GM12801 (cell line): ENCODE data around the gene OSBP2.

Source experiments
- TF ChIP-seq, protein P1 (sequence below): IDR thresholded peaks from one replicate; pipeline ENCODE4 v1.5.1; 2011; ENCODE audit warnings: control low read depth; ENCODE audit not compliant: insufficient read length; ENCODE audit errors: extremely low read depth

Gene OSBP2

DNA sequence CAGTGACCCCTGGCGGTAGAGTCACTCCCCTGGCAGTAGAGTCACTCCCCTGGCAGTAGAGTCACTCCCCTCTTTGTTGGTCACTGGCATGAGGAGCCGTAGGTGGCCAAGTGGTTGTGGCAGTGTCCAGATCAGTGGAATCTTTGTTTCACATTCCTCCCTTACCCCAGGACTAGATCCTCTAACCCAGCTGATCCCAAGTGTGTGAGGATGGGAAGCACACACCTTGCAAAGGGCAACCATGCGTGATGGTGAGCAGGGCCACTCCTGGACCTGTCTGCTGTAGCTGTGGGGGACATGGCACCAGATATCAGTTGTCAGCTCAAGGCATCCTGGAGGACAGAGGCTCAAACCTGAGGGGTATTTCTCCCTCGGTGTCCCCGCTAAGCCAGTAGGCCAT, 37.8 kb downstream of the OSBP2 start:
- TF ChIP-seq, protein P1, sequence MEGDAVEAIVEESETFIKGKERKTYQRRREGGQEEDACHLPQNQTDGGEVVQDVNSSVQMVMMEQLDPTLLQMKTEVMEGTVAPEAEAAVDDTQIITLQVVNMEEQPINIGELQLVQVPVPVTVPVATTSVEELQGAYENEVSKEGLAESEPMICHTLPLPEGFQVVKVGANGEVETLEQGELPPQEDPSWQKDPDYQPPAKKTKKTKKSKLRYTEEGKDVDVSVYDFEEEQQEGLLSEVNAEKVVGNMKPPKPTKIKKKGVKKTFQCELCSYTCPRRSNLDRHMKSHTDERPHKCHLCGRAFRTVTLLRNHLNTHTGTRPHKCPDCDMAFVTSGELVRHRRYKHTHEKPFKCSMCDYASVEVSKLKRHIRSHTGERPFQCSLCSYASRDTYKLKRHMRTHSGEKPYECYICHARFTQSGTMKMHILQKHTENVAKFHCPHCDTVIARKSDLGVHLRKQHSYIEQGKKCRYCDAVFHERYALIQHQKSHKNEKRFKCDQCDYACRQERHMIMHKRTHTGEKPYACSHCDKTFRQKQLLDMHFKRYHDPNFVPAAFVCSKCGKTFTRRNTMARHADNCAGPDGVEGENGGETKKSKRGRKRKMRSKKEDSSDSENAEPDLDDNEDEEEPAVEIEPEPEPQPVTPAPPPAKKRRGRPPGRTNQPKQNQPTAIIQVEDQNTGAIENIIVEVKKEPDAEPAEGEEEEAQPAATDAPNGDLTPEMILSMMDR, result no peak

DNA sequence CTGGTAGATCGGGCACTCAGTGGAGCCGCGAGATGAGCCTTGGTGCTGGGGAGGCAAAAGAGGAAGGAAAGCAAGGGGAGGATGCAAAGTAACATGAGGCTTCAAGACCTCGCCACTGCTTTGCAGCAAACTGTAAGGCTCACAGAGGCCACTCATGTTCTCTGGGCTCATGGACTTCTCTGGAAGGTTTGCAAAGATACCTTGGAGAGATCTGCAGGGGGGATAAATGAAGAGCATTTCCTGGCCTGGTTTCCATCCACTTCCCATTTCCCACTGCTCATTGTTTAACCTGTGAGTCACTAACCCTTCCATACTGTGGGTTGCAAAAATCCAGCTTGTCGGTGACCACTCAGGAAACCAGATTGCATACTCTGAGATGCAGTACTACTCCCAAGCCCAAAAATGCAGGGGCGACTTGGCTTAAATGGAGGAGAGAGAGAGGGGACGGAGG, 38.5 kb downstream of the OSBP2 start:
- TF ChIP-seq, protein P1, result no peak

DNA sequence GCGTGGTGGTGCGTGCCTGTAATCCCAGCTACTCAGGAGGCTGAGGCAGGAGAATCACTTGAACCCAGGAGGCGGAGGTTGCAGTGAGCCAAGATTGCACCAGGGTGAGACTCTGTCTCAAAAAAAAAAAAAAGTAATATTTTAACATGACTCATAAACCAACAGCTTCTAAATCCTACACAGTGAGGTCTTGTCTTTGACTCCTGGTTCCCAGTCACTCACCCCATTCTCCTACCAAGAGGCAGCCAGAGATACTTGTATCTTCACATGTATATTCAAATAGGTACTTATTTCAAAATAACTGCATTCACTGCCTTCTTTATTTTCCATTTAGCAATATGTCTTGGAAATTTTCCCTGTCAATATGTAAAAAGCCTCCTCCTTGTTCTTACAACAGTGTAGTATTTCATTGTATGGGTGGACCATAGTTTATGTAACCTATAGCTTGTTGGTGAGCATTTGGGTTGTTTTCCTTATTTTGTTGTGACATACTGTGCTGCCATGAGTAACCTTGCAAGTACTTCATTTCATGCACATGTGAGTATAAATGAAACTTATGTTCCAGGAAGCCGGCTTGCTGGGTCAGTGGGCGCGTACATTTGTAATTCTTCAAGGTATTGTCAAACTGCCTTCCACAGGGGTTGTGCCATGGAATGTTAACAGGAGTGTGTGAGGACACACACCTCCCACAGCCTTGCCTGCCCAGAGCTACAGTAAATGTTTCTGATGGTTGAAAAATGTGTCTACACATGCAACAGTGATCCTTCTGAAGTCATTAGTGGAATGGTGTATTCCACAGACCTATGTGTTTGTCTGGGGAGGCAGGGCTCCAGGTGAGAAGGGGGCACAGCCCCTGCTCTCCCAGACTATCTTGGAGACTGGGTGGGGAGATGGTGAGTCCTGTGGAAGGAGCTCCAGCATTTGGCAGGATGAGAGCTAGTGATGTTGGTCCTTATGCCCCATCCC, 47.9 kb downstream of the OSBP2 start:
- TF ChIP-seq, protein P1, result no peak

DNA sequence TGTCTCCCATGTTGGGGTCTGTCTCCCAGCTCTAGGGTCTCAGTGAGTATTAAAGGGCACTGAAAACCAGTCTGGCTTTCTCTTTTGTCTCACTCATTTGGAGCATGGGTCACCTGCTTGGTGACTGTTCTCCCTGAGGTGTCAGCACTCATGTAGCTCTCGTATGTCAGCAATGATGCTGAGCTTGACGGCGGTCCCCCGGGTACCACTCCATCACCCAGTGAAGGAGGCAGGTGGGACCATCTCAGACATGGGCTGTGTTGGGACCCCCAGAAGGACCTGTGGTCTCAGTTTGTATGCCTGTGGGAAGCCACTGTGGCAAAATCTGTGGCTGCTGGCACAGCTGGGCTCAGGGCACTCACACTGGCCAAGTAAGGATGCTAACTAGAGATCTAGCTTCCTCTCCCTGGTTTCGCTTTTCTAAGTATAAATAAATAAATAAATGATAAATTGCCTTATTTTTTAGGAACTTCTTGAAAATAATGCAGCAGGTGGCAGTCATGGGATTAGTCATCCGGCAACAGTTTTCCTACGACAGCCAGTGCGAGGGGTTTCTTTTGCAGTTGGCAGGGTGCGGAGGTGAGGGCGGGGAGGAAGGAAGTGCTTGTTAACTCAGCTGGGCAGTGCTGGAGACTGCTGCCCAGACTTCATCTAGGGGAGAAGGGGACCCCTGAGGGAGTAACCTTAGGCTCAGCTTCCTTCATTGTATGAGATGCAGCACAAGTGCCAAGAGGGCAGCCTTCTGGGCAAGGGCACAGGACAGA, 48.8 kb downstream of the OSBP2 start:
- TF ChIP-seq, protein P1, result no peak

DNA sequence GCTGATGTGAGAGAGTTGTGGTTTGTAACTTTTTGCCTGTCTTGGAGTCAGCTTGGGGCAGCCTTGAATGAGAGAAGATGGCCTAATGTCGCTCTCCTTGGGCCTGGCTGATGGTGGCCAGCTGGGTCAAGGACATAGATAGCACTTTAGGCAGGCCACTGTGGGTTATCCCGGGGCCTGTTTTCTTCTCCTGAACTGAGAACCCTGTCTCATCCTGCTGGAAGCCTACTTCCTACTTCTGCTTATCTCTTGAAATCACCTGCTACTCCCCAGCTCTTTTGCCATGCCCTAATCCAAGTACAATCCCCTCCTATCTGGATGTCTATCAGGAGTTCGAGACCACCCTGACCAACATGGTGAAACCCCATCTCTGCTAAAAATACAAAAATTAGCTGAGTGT, 49.5 kb downstream of the OSBP2 start:
- TF ChIP-seq, protein P1, result no peak

DNA sequence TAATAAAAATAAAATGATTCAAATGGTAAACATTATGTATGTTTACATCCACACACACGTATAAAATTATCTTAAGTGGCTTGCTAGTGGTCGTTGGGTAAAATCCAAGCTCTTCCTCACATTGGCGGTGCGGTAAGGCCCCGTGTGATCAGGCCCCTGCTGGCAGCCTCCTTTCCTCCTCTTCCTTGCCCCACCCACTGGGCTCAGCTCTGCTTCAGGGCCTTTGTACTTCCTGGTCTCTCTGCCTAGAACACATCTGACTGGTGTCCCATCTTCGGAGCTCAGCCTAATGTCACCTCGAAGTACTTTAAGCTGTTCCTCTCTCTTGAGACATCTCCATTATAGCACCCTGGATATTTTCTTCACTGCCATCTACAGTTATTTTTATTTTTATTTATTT, 52.8 kb downstream of the OSBP2 start:
- TF ChIP-seq, protein P1, result no peak

DNA sequence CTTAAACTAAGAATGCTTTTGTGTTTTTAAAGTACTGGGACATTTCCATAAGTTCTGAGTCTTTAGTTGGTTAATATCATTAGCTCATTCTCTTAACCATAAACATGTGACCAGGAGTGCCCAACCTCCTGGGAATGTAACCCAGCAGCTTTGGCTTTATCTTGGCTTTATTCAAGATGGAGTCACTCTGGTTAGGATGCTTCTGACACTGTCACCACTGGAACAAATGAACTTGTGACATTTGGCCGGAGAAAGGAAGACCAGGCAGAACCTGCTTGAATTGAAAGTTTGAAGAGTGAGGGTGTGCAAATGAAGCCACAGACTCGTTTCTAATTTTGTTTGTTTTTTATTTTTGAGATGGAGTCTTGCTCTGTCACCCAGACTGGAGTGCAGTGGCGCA, 54.6 kb downstream of the OSBP2 start:
- TF ChIP-seq, protein P1, result no peak
